HG03565 (cell line): ENCODE measurements around the gene BRSK2.
"Not testable (repeated sequence)": the region's sequence is repeated elsewhere in the genome, so short reads cannot be mapped to it uniquely, and the experiment has no call there.

Source experiments
- ATAC-seq: cut with Tn5 transposase; IDR thresholded peaks from one replicate; pipeline ENCODE4 v1.9.1; 2021; ENCODE audit warnings: mild to moderate bottlenecking, moderate library complexity; ENCODE audit not compliant: unreplicated experiment

BRSK2 gene

DNA sequence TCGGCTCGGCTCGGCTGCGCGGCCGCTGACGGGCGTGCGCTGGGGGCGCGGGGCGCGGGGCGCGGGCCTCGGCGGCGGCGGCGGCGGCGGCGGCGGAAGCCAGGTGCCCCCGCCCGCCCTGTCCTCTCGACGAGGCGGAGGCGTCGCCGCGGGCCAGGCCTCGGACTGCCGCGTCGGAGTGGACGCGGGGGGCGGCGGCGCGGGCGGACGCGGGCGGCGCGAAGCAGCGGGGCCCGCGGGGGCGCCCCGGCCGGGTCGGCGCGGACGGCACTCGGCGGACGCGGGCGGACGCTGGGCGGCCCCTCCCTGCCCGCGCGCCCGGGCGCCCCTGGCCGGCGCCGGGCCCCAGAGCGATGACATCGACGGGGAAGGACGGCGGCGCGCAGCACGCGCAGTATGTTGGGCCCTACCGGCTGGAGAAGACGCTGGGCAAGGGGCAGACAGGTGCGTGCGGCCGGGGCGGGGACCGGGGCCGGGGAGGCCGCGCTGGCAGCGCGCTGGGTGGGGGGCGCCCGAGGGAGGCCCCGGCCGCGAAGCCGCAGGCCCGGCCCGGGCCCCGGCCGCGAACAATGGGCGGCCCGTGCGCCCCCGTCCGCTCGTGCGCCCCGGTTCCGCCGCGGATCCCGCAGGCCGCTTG is at the start of gene BRSK2:
TSS of gene BRSK2 (plus strand) at position 3 of the 637 bp plus-strand sequence. CDS start at position 354, 351 bp downstream.
- no peak for ATAC-seq

DNA sequence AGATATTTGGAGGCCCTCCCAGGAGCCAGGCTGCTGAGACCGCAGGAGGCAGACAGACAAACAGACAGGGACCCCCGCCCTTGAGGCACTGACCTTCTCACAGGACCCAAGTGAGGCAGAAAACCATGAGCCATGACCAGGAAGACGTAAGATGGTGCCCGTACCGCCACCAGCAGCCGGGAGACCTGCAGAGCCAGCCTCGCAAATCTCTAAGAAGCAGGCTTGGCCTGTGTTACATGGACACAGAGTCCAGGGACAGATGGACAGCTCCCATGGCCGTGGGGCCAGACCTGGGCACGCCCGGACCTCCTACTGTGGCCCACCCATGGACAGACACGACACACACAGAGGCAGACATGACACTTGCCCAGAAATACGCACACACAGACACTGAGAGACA is 49.6 kb upstream of the BRSK2 start:
- ATAC-seq = no peak

- ATAC-seq = not testable (repeated sequence)
Measured at GRCh38 chr11:1341226-1341625, 48.5 kb upstream of the BRSK2 start.

DNA sequence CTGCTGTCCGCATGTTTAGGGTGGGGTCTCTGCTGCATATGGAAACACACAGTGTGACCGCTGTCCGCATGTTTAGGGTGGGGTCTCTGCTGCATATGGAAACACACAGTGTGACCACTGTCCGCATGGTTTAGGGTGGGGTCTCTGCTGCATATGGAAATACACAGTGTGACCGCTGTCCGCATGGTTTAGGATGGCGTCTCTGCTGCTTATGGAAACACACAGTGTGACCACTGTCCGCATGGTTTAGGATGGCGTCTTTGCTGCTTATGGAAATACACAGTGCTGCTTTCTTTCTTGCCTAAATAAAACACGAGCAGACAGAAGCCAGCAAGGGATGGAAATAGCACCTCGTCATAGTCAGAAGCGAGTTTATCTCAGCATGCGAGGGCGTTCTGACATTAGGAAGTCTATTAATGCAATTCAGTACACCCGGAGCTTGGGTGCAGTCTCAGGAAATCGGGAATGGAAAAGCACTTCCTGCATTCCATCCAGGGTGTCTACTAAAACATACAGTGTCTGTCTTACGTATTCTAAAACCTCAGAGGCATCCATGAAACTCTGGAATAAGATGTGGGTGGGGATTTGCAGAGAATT is 47.7 kb upstream of the BRSK2 start:
- ATAC-seq = no peak

GRCh38 chr11:1342946-1343345 is 46.8 kb upstream of the BRSK2 start:
- ATAC-seq = no peak

GRCh38 chr11:1343391-1344055 is 46.2 kb upstream of the BRSK2 start:
- ATAC-seq = no peak

DNA sequence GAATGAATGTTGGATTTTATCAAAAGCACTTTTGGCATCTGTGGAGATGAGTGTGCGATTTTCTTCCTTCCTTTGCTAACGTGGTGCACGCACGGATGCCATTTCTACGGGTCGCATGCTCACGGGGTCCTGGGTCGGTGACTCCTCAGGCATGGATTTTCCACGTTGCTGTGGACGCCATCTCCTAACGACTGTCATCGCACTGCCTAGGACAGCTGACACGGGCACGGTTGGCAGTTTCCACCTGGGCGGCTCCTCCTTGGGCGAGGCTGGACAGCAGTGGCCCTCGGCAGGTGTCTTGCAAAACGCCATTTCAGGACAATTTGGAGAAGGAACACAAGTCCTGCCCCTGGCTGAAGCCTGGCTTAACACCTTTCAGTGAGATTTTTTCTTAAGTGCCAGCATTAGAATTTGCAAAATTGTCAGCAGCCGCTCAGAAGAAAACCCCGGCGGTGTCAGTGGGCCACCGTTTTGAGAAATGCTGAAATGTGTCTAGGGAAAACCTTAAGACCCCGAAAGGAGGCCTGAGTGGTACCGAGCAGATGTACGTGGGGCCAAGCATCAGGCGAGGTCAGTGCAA is 45.6 kb upstream of the BRSK2 start:
- ATAC-seq = no peak

DNA sequence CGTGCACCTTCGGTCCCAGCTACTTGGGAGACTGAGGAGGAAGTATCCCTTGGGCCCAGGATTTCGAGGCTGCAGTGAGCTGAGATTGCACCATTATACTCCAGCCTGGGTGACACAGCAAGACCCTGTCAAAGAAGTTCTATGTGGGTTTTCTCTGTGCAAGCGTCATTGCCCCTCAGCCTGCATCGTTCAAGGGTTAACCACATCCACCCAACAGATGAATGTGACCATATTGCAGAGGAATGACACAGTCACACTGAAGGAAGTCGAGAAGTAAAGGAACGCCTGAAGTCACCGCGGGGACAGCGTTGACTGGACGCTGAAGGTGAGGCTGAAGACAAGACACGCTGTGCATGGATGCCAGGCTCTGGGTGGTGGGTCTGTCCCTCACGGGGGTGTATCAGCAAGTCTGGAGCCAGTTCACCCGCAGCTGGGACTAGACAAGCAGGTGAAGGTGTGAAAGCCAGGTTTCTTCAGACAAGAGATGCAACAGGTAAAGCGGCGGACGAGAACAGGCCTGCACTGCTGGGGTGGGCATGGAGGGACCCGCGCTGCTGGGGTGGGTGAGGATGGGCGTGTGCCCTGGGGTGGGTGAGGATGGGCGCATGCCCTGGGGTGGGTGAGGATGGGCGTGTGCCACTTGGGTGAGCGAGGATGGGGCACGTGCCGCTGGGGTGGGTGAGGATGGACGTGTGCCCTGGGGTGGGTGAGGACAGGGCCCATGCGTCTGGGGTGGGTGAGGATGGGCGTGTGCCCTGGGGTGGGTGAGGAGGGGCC is 43.8 kb upstream of the BRSK2 start:
- no peak for ATAC-seq

GRCh38 chr11:1346669-1347390 is 42.9 kb upstream of the BRSK2 start:
- ATAC-seq = no peak

DNA sequence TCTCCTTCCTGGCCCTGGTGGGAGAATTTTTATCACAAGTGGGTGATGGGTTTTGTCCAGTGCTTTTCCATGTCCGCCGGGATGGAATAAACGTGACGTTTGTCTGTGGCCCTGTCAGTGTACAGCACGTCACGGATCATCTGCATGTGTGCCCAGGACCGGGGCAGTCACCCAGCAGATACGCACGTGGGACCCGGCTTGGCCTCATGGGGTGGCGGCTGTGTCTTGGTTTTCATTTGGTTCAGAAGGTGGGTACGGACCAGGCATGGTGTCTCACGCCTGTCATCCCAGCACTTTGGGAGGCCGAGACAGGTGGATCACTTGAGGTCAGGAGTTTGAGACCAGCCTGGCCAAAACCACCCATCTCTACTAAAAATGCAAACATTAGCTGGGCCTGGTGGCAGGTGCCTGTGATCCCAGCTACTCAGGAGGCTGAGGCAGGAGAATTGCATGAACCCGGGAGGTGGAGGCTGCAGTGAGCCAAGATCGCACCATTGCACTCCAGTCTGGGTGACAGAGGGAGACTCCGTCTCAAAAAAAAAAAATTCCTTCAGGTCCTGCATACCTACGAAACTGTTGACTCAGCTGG is 42.2 kb upstream of the BRSK2 start:
- not testable (repeated sequence) for ATAC-seq

- no peak for ATAC-seq
Measured at GRCh38 chr11:1348146-1348795, 41.5 kb upstream of the BRSK2 start.

- ATAC-seq = no peak
Measured at GRCh38 chr11:1348796-1349326, 40.9 kb upstream of the BRSK2 start.

GRCh38 chr11:1349327-1350041 is 40.2 kb upstream of the BRSK2 start:
- ATAC-seq = no peak

DNA sequence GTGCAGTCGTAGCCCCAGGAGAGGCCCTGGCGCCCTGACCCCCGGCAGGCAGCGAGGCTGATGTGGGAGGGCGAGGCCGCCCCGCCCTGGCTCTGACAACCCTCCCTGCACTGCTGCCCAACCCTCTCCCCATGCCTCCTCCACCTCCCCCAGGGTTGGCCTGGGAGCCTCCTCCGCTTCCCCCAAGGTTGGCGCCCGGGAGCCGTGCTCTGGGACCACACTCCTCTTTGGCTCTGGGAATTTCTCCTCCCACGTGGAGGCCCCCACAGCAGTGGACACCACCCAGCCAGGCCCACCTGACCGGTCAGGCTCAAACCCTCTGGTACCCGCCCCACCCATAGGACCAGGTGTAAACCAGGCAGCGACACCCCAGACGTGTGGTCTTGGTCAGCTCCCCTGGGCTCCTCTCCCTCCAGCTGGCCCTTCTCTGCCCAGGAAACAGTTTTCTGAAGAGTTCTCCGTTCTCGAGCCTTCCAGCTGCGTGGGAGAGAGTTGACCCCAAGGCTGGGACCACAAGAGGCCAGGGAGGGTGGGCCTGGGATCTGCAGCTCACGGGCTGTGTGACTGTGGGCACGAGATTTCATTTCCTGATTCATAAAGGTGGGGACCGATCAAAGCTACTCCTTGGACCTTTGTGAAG is 39.5 kb upstream of the BRSK2 start:
- no peak for ATAC-seq

DNA sequence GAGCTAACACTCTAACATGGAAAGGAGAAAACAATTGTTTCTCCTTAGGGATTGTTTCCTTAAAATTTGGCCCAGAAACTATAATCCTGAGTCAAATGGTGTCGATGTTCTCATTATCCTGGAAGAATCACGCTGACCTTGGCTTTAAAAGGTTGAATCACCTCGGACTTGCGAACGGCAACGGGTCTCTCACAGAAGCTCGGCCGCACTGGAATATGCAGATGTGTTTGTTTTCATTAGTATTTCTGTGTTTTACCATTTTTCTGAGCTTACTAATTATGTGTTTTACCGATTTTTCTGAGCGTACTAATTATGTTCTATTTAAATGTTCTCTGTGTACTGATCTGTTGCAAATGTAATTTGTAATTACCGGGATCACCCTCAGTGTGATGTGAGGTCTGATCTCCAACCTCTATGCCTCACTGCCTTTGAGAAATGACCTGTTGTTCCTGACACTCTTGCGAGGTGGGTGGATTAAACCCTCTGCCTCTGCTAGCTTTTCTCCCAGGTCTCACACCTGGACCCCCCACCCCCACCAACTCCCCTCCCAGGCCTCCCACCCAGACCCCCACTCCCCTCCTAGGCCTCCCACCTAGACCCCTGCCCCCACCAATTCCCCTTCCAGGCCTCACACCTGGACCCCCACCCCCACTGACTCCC is 38.3 kb upstream of the BRSK2 start:
- ATAC-seq = no peak

GRCh38 chr11:1352696-1353382 is 36.9 kb upstream of the BRSK2 start:
- no peak for ATAC-seq
